ENCODE results near the gene FAM53A. TPM values are rescaled to one million over a fixed set of nuclear protein-coding genes. Genes with fewer than 3 reads are reported as not detected.

Gene FAM53A
- total and polyA plus RNA-seq, 2 of the 13 experiments (the other 11 are each of a cell fraction or from before 2014, with no cell fraction given): 0.48 to 1.1 TPM

DNA sequence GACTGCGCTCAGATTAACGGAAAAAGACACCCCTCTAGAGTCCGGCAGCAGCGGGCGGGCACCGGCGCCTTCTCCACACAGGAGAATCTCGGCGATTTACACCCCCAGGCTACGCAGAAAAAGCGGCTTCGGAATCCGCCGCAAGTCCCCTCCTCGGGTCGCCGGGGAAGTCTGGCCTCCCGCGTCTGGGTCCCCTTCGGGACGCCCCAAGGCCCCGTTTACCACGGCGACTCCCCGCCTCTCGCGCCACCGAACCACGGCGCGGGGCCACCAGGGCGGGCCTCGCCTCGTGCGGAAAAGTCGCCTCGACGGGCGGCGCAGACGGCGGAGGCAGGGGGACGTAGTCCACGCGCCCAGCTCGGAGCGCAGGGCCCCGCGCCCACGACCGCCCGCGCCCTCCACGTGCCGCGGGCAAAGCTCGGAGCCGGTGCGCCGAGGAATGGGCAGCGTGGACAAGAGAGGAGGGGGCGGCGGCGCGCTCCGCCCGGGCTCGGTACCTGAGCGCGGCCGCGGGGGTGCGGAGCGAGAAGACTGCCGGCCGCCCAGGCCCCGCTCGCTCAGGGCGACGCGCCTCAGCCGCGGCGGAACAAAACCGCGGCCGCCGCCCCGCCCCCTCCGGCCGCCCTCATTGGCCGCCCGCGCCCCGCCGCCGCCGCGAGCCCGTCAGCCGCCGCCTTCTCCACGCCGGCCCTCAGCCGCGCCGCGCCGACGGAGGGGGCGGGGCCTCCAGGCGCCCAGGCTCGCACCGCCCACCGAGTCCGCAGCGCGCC is at the start of gene FAM53A (continued):
- TF ChIP-seq, protein P1, sequence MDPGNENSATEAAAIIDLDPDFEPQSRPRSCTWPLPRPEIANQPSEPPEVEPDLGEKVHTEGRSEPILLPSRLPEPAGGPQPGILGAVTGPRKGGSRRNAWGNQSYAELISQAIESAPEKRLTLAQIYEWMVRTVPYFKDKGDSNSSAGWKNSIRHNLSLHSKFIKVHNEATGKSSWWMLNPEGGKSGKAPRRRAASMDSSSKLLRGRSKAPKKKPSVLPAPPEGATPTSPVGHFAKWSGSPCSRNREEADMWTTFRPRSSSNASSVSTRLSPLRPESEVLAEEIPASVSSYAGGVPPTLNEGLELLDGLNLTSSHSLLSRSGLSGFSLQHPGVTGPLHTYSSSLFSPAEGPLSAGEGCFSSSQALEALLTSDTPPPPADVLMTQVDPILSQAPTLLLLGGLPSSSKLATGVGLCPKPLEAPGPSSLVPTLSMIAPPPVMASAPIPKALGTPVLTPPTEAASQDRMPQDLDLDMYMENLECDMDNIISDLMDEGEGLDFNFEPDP (CRISPR knock-in tag; conservative IDR thresholded peaks at IDR 0.05): 0 out of 2 replicates have a peak, but pooled peaks have one; percentile 83
- TF ChIP-seq PAX8 (CRISPR knock-in tag; IDR thresholded peaks at IDR 0.05; ENCODE audit: borderline replicate concordance) (no peak), ZNF549 (CRISPR knock-in tag; IDR thresholded peaks at IDR 0.05) (no peak), ATAD3A (CRISPR knock-in tag; IDR thresholded peaks at IDR 0.05) (no peak), CCDC6 (CRISPR knock-in tag; IDR thresholded peaks at IDR 0.05) (0 out of 2 replicates have a peak, but pooled peaks have one; percentile 51), ZNF574 (CRISPR knock-in tag; IDR thresholded peaks at IDR 0.05) (no peak), MAZ (IDR thresholded peaks at IDR 0.05; ENCODE audit: borderline replicate concordance, low read depth, low read length) (no peak), MAZ (CRISPR knock-in tag; IDR thresholded peaks at IDR 0.05; ENCODE audit: low read depth) (peak; percentile 68; the same call in 1 of the 2 replicates), ZFY (CRISPR knock-in tag; IDR thresholded peaks at IDR 0.05) (peak; percentile 56; the same call in 1 of the 2 replicates), FLYWCH1 (CRISPR knock-in tag; IDR thresholded peaks at IDR 0.05) (no peak), ZNF543 (CRISPR knock-in tag; IDR thresholded peaks at IDR 0.05) (no peak), PHF8 (CRISPR knock-in tag; IDR thresholded peaks at IDR 0.05) (0 out of 2 replicates have a peak, but pooled peaks have one; percentile 21), CHCHD3 (CRISPR knock-in tag; IDR thresholded peaks at IDR 0.05) (no peak), NONO (IDR thresholded peaks at IDR 0.05) (no peak), NONO (CRISPR knock-in tag; conservative IDR thresholded peaks at IDR 0.05) (no peak), NR2F6 (IDR thresholded peaks at IDR 0.05) (no peak), NR2F6 (CRISPR knock-in tag; IDR thresholded peaks at IDR 0.05) (no peak), RAD21 (CRISPR knock-in tag; IDR thresholded peaks at IDR 0.05) (peak; percentile 65)
- TF ChIP-seq, protein P2, sequence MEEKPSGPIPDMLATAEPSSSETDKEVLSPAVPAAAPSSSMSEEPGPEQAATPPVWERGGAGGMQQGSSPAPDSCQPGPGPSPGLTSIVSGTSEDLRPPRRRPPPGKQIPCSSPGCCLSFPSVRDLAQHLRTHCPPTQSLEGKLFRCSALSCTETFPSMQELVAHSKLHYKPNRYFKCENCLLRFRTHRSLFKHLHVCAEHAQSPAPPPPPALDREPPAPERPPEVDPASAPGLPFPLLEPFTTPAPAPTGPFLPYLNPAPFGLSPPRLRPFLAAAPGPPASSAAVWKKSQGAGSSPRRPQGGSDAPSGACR (CRISPR knock-in tag; IDR thresholded peaks at IDR 0.05): no peak
- TF ChIP-seq, protein P3, sequence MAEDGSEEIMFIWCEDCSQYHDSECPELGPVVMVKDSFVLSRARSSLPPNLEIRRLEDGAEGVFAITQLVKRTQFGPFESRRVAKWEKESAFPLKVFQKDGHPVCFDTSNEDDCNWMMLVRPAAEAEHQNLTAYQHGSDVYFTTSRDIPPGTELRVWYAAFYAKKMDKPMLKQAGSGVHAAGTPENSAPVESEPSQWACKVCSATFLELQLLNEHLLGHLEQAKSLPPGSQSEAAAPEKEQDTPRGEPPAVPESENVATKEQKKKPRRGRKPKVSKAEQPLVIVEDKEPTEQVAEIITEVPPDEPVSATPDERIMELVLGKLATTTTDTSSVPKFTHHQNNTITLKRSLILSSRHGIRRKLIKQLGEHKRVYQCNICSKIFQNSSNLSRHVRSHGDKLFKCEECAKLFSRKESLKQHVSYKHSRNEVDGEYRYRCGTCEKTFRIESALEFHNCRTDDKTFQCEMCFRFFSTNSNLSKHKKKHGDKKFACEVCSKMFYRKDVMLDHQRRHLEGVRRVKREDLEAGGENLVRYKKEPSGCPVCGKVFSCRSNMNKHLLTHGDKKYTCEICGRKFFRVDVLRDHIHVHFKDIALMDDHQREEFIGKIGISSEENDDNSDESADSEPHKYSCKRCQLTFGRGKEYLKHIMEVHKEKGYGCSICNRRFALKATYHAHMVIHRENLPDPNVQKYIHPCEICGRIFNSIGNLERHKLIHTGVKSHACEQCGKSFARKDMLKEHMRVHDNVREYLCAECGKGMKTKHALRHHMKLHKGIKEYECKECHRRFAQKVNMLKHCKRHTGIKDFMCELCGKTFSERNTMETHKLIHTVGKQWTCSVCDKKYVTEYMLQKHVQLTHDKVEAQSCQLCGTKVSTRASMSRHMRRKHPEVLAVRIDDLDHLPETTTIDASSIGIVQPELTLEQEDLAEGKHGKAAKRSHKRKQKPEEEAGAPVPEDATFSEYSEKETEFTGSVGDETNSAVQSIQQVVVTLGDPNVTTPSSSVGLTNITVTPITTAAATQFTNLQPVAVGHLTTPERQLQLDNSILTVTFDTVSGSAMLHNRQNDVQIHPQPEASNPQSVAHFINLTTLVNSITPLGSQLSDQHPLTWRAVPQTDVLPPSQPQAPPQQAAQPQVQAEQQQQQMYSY (CRISPR knock-in tag; IDR thresholded peaks at IDR 0.05): no peak
- TF ChIP-seq, protein P4, sequence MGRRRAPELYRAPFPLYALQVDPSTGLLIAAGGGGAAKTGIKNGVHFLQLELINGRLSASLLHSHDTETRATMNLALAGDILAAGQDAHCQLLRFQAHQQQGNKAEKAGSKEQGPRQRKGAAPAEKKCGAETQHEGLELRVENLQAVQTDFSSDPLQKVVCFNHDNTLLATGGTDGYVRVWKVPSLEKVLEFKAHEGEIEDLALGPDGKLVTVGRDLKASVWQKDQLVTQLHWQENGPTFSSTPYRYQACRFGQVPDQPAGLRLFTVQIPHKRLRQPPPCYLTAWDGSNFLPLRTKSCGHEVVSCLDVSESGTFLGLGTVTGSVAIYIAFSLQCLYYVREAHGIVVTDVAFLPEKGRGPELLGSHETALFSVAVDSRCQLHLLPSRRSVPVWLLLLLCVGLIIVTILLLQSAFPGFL (CRISPR knock-in tag; IDR thresholded peaks at IDR 0.05): no peak

All from HepG2 (cell line).